Measurements from ENCODE around the gene WDR72.

DNA sequence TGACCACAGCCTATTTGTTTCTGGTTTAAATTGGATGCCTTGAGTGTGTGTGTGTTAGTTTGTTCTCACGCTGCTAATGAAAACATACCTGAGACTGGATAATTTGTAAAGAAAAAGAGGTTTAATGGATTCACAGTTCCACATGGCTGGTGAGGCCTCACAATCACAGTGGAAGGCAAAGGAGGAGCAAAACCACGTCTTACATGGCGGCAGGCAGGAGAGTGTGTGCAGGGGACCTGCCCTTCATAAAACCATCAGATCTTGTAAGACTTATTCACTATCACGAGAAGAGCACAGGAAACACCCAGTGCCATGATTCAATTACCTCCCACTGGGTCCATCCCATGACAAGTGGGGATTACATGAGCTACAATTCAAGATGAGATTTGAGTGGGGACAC is 260.5 kb downstream of the WDR72 start:
- no peak for TF ChIP-seq EZH2phosphoT487 (IDR thresholded peaks at IDR 0.05; ENCODE audit: borderline replicate concordance, low read depth)
- TF ChIP-seq, protein P1, sequence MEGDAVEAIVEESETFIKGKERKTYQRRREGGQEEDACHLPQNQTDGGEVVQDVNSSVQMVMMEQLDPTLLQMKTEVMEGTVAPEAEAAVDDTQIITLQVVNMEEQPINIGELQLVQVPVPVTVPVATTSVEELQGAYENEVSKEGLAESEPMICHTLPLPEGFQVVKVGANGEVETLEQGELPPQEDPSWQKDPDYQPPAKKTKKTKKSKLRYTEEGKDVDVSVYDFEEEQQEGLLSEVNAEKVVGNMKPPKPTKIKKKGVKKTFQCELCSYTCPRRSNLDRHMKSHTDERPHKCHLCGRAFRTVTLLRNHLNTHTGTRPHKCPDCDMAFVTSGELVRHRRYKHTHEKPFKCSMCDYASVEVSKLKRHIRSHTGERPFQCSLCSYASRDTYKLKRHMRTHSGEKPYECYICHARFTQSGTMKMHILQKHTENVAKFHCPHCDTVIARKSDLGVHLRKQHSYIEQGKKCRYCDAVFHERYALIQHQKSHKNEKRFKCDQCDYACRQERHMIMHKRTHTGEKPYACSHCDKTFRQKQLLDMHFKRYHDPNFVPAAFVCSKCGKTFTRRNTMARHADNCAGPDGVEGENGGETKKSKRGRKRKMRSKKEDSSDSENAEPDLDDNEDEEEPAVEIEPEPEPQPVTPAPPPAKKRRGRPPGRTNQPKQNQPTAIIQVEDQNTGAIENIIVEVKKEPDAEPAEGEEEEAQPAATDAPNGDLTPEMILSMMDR (IDR thresholded peaks at IDR 0.05) = no peak
